ENCODE results near the gene ATP5MC3. TPM values are rescaled to one million over a fixed set of nuclear protein-coding genes. Genes with fewer than 3 reads are reported as not detected.

The ATP5MC3 gene
- total RNA-seq, 1 experiment from 2014 or later, result 254 TPM

DNA sequence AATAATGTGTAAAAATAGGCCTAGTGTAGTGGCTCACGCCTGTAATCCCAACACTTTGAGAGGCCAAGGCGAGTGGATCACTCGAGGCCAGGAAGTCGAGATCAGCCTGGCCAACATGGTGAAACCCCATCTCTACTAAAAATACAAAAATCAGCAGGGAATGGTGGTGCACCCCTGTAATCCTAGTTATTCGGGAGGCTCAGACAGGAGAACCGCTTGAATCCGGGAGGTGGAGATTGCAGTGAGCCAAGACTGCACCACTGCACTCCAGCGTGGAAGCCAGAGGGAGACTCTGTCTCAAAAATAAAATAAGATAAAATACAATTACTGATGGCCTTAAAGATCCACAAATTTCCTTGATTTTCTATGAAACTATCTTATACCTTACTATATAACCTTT is 17.3 kb downstream of the ATP5MC3 start:
- POLR2A ChIA-PET (ENCODE audit: unreplicated experiment), result no interaction called here
- no peaks in the 10 kb centered on the region for H3K36me3 ChIP-seq (ENCODE audit: low read depth, low read length)
- no peaks in the 10 kb centered on the region for H3K27me3 ChIP-seq (ENCODE audit: low read length)
- no peak for DNase-seq
- intact Hi-C loops (cut with micrococcal nuclease), result loop anchor here (10.0 kb wide), 1 partner anchor 1199 kb away; the partner anchor contains the start of gene SP3
- H2AFZ ChIP-seq (ENCODE audit: low read length), result no peak overlapping the region
- H3K9me2 ChIP-seq (replicated peaks; ENCODE audit: low read length), result no peaks in the 10 kb centered on the region
- no peaks in the 10 kb centered on the region for H3F3A ChIP-seq (ENCODE audit: low read length, unreplicated experiment)
- no peak overlapping the region for H3K4me3 ChIP-seq (ENCODE audit: low read length)
- CTCF ChIA-PET, result no interaction called here
- ATAC-seq, result no peak
- no peaks in the 10 kb centered on the region; the same call in 1 of the 2 replicates for H4K20me1 ChIP-seq (ENCODE audit: low read length)
- H3K9ac ChIP-seq (ENCODE audit: low read length), result no peak overlapping the region
- H3K79me2 ChIP-seq (ENCODE audit: low read length), result peaks cover 79% of the 10 kb centered on the region
- no peak overlapping the region for H3K4me2 ChIP-seq (ENCODE audit: low read length)
- BruUV-seq (replicated peaks), result no TSS peak
- peaks cover 13% of the 10 kb centered on the region for H3K4me1 ChIP-seq (ENCODE audit: insufficient read depth, low read length)
- no peak overlapping the region for H3K27ac ChIP-seq (ENCODE audit: low read length)
- TF ChIP-seq EZH2 (IDR thresholded peaks at IDR 0.05; ENCODE audit: low read length, unreplicated experiment) (no peak), EZH2phosphoT487 (IDR thresholded peaks at IDR 0.05; ENCODE audit: borderline replicate concordance, low read length) (no peak)
- TF ChIP-seq, protein P1, sequence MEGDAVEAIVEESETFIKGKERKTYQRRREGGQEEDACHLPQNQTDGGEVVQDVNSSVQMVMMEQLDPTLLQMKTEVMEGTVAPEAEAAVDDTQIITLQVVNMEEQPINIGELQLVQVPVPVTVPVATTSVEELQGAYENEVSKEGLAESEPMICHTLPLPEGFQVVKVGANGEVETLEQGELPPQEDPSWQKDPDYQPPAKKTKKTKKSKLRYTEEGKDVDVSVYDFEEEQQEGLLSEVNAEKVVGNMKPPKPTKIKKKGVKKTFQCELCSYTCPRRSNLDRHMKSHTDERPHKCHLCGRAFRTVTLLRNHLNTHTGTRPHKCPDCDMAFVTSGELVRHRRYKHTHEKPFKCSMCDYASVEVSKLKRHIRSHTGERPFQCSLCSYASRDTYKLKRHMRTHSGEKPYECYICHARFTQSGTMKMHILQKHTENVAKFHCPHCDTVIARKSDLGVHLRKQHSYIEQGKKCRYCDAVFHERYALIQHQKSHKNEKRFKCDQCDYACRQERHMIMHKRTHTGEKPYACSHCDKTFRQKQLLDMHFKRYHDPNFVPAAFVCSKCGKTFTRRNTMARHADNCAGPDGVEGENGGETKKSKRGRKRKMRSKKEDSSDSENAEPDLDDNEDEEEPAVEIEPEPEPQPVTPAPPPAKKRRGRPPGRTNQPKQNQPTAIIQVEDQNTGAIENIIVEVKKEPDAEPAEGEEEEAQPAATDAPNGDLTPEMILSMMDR (conservative IDR thresholded peaks at IDR 0.05; ENCODE audit: low read depth, low read length), result no peak
- no peaks in the 10 kb centered on the region for H3K9me3 ChIP-seq (ENCODE audit: low read length)

DNA sequence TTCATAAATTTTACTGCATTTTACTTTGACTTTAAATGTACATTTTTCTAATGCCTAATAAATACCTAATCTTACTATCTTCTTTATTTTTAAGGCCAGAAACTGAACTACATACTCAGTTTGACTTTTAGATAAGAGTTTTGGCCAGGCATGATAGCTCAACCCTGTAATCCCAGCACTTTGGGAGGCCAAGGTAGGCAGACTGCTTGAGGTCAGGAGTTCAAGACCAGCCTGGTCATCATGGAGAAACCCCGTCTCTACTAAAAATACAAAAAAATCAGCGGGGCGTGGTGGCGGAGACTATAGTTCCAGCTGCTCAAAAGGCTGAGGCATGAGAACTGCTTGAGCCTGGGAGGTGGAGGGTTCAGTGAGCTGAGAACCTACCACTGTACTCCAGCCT is 22.6 kb downstream of the ATP5MC3 start:
- Histone ChIP-seq H3K9me3 (ENCODE audit: low read length) (no peaks in the 10 kb centered on the region), H3K27me3 (ENCODE audit: low read length) (no peaks in the 10 kb centered on the region), H3K27ac (ENCODE audit: low read length) (no peak overlapping the region), H3K36me3 (ENCODE audit: low read depth, low read length) (no peaks in the 10 kb centered on the region), H3K9me2 (replicated peaks; ENCODE audit: low read length) (no peaks in the 10 kb centered on the region), H3K79me2 (ENCODE audit: low read length) (peaks cover 79% of the 10 kb centered on the region), H3K4me1 (ENCODE audit: insufficient read depth, low read length) (peaks cover 17% of the 10 kb centered on the region), H4K20me1 (ENCODE audit: low read length) (no peaks in the 10 kb centered on the region), H3F3A (ENCODE audit: low read length, unreplicated experiment) (peaks cover 6% of the 10 kb centered on the region), H2AFZ (ENCODE audit: low read length) (no peak overlapping the region), H3K4me3 (ENCODE audit: low read length) (no peak overlapping the region), H3K9ac (ENCODE audit: low read length) (no peak overlapping the region), H3K4me2 (ENCODE audit: low read length) (no peak overlapping the region)
- ChIA-PET POLR2A (ENCODE audit: unreplicated experiment) (interaction anchor here (0.6 to 0.7 kb wide), 2 partner anchors 20 to 1052 kb away, joined by 9 to 10 read pairs; no protein-coding TSS in a partner anchor), CTCF (no interaction called here)
- TF ChIP-seq EZH2phosphoT487 (IDR thresholded peaks at IDR 0.05; ENCODE audit: borderline replicate concordance, low read length), result no peak
- TF ChIP-seq, protein P1 (conservative IDR thresholded peaks at IDR 0.05; ENCODE audit: low read depth, low read length), result no peak
- no peak for TF ChIP-seq EZH2 (IDR thresholded peaks at IDR 0.05; ENCODE audit: low read length, unreplicated experiment)
- DNase-seq, result no peak
- ATAC-seq, result no peak
- intact Hi-C loops (cut with micrococcal nuclease), result no loop called here
- no TSS peak for BruUV-seq (replicated peaks)

DNA sequence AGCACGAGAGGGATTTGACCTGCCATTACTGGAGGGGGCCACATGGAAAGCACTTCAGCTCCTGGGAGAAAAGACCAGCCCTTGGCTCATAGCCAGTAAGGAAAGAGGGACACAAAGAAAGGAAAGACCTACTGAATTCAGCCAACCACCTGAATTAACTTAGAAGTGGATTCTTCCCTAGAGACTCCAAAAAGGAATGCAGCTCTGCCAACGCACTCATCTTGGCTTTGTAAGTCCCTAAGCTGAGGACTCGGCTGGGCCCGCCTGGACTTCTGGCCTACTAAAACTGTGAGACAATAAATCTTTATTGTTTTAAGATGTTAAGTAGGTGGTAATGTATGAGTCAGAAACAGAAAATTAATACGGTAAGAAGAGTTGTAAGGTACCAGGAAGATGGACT is 25.0 kb downstream of the ATP5MC3 start:
- Histone ChIP-seq H4K20me1 (ENCODE audit: low read length) (peaks cover 12% of the 10 kb centered on the region; the same call in 1 of the 2 replicates), H3K27me3 (ENCODE audit: low read length) (no peaks in the 10 kb centered on the region), H3K9ac (ENCODE audit: low read length) (no peak overlapping the region), H3K9me3 (ENCODE audit: low read length) (no peaks in the 10 kb centered on the region), H3K9me2 (replicated peaks; ENCODE audit: low read length) (no peaks in the 10 kb centered on the region), H3K4me3 (ENCODE audit: low read length) (no peak overlapping the region), H3K4me2 (ENCODE audit: low read length) (no peak overlapping the region), H3K36me3 (ENCODE audit: low read depth, low read length) (no peaks in the 10 kb centered on the region), H3K79me2 (ENCODE audit: low read length) (peaks cover 83% of the 10 kb centered on the region), H2AFZ (ENCODE audit: low read length) (no peak overlapping the region), H3K4me1 (ENCODE audit: insufficient read depth, low read length) (peaks cover 35% of the 10 kb centered on the region), H3K27ac (ENCODE audit: low read length) (no peak overlapping the region), H3F3A (ENCODE audit: low read length, unreplicated experiment) (peaks cover 6% of the 10 kb centered on the region)
- CTCF ChIA-PET, result no interaction called here
- intact Hi-C loops (cut with micrococcal nuclease), result no loop called here
- ATAC-seq, result no peak
- TF ChIP-seq, protein P1 (conservative IDR thresholded peaks at IDR 0.05; ENCODE audit: low read depth, low read length), result no peak
- TF ChIP-seq EZH2 (IDR thresholded peaks at IDR 0.05; ENCODE audit: low read length, unreplicated experiment), result no peak
- TF ChIP-seq EZH2phosphoT487 (IDR thresholded peaks at IDR 0.05; ENCODE audit: borderline replicate concordance, low read length), result no peak
- POLR2A ChIA-PET (ENCODE audit: unreplicated experiment), result interaction anchor here (0.6 to 1.3 kb wide), 2 partner anchors 12 to 466 kb away, joined by 3 to 6 read pairs; partner anchors contain the start of gene ATF2
- BruUV-seq (replicated peaks), result no TSS peak
- DNase-seq, result no peak

Measured in PC-3 (cell line).